K562 (cell line): ENCODE measurements around the gene IL24. TPM values are rescaled to one million over a fixed set of nuclear protein-coding genes. Genes with fewer than 3 reads are reported as not detected.

Experiments
- ATAC-seq: fragments of 200-7000 bp; cut with Tn5 transposase; 3 replicates; pipeline ENCODE4 v1.9.1; 2020; ENCODE audit warnings: moderate library complexity
- BruUV-seq: library from RNA; stranded (reverse); fragments of 400-500 nt; replicated peaks from 2 replicates; lab custom pipeline; 2021; lab: Mats Ljungman, UMichigan
- CTCF ChIA-PET: fragments of 300-600 bp; formaldehyde crosslinking; extraction: SDS; loops from one replicate; lab custom pipeline; 2021; ENCODE audit warnings: low intra/inter-chr PET ratio; lab: Yijun Ruan, JAX
- POLR2A ChIA-PET: fragments of 300-600, 350-650 bp; sonication (Branson Sonifier 250); formaldehyde crosslinking; extraction: SDS; loops from one replicate; lab custom pipeline; 2021; ENCODE audit warnings: antibody characterized with exemption, inconsistent platforms; lab: Yijun Ruan, JAX
- DNase-seq, 4 experiments: peaks; one replicate each; pipeline versions ENCODE4 v3.0.0 to v3.0.0-alpha.2; 2011 to 2018; ENCODE audit warnings: low spot score in 3 of 4, mixed read lengths in 3 of 4; ENCODE audit errors: extremely low read depth in 1 of 4
- FAIRE-seq: peaks from 2 replicates; lab custom pipeline; 2011; peaks lifted over from hg19 to GRCh38; lab: Jason Lieb, UNC
- H2AFZ ChIP-seq: 2 replicates; pipeline ENCODE4 v1.6.0; 2011; ENCODE audit warnings: low read depth, low read length, control low read depth, inconsistent platforms
- H3K27ac ChIP-seq: fragments of 200-600 bp; 3 replicates; pipeline ENCODE4 v1.8.0; 2011; ENCODE audit warnings: low read depth, mild to moderate bottlenecking, control low read depth, inconsistent platforms, low read length, moderate library complexity, mixed read lengths; ENCODE audit errors: extremely low read depth
- H3K27me3 ChIP-seq, 2 experiments: fragments of 300-600 bp in 1 of 2; 2 replicates in 1 of 2; 3 replicates in 1 of 2; pipeline versions ENCODE4 v1.6.0 to v1.8.0; 2011; ENCODE audit warnings: inconsistent platforms in 2 of 2, low read length in 2 of 2, mild to moderate bottlenecking in 1 of 2, mixed read lengths in 1 of 2, moderate library complexity in 1 of 2; ENCODE audit not compliant: control insufficient read depth in 2 of 2, insufficient read depth in 2 of 2
- H3K36me3 ChIP-seq: fragments of 300-600 bp; 3 replicates; pipeline ENCODE4 v1.8.0; 2011; ENCODE audit warnings: mild to moderate bottlenecking, low read length, inconsistent platforms; ENCODE audit not compliant: control insufficient read depth, insufficient read depth
- H3K4me1 ChIP-seq, 2 experiments: fragments of 200-600 bp in 1 of 2; replicated peaks in 1 of 2; 2 replicates in 1 of 2; 3 replicates in 1 of 2; pipeline versions ENCODE4 v1.5.1 to v1.8.0; 2011; ENCODE audit warnings: inconsistent platforms in 2 of 2, low read length in 2 of 2, mild to moderate bottlenecking in 1 of 2, mixed read lengths in 1 of 2, moderate library complexity in 1 of 2; ENCODE audit not compliant: control insufficient read depth in 2 of 2, insufficient read depth in 2 of 2
- H3K4me2 ChIP-seq: 2 replicates; pipeline ENCODE4 v1.6.1; 2011; ENCODE audit warnings: low read length, control low read depth, inconsistent platforms, mixed read lengths; ENCODE audit not compliant: insufficient read depth
- H3K4me3 ChIP-seq: fragments of 200-600 bp; sonication (generic), shearing (Covaris generic); 2 replicates; pipeline ENCODE4 v1.5.1; 2016; ENCODE audit warnings: control low read depth, inconsistent platforms
- H3K79me2 ChIP-seq: fragments of 200-600 bp; 3 replicates; pipeline ENCODE4 v1.8.0; 2011; ENCODE audit warnings: low read length, inconsistent platforms; ENCODE audit not compliant: control insufficient read depth, insufficient read depth
- H3K9ac ChIP-seq, 2 experiments: 2 replicates each; pipeline versions ENCODE4 v1.6.0 to v1.6.1; 2011; ENCODE audit warnings: low read depth in 2 of 2, low read length in 2 of 2, control low read depth in 1 of 2, inconsistent platforms in 1 of 2, mild to moderate bottlenecking in 1 of 2, mixed read lengths in 1 of 2; ENCODE audit not compliant: insufficient read depth in 1 of 2
- H3K9me1 ChIP-seq: one replicate; pipeline ENCODE4 v1.6.0; 2011; ENCODE audit warnings: inconsistent platforms, mild to moderate bottlenecking, low read length, moderate library complexity; ENCODE audit not compliant: control insufficient read depth, insufficient read depth
- H3K9me3 ChIP-seq: replicated peaks from 2 replicates; pipeline ENCODE4 v1.5.1; 2011; ENCODE audit warnings: low read depth, low read length, inconsistent platforms; ENCODE audit not compliant: control insufficient read depth, insufficient read depth
- H4K20me1 ChIP-seq: replicated peaks from 2 replicates; pipeline ENCODE4 v1.6.1; 2011; ENCODE audit warnings: low read length, inconsistent platforms, mixed read lengths; ENCODE audit not compliant: control insufficient read depth, insufficient read depth
- CLOCK ChIP-seq: fragments of 250-450 bp; sonication (Bioruptor Pico); IDR thresholded peaks from 2 replicates; pipeline ENCODE4 v1.4.0; 2020; ENCODE audit warnings: mild to moderate bottlenecking, moderate library complexity, borderline replicate concordance
- FUS ChIP-seq: fragments of 200-400 bp; formaldehyde crosslinking; optimal IDR thresholded peaks from 2 replicates; pipeline ENCODE3; 2017; ENCODE audit warnings: low read depth, low read length
- HNRNPL ChIP-seq: fragments of 200-400 bp; formaldehyde crosslinking; IDR thresholded peaks from 2 replicates; pipeline ENCODE4 v1.6.1; 2017; ENCODE audit warnings: low read depth, mild to moderate bottlenecking, low read length
- ILK ChIP-seq: fragments of 450-650 bp; IDR thresholded peaks from 2 replicates; pipeline ENCODE4 v1.6.1; 2016; ENCODE audit warnings: missing genetic modification characterization, low read depth, mild to moderate bottlenecking, missing compliant biosample characterization, moderate library complexity, borderline replicate concordance
- PKNOX1 ChIP-seq: fragments of 450-650 bp; IDR thresholded peaks from 2 replicates; pipeline ENCODE4 v1.6.1; 2016
- SP2 ChIP-seq: IDR thresholded peaks from 2 replicates; pipeline ENCODE4 v1.6.1; 2011; ENCODE audit warnings: mild to moderate bottlenecking, low read depth, low read length, moderate library complexity; ENCODE audit not compliant: poor library complexity, severe bottlenecking; ENCODE audit errors: extremely low read depth
- SRSF3 ChIP-seq: fragments of 200-400 bp; formaldehyde crosslinking; IDR thresholded peaks from 2 replicates; pipeline ENCODE4 v1.6.1; 2016; ENCODE audit warnings: mild to moderate bottlenecking, low read length, moderate library complexity; ENCODE audit not compliant: insufficient read depth
- ZBTB11 ChIP-seq, 3 experiments: fragments of 200-800 bp in 1 of 3; fragments of 250-450 bp in 1 of 3; fragments of 450-650 bp in 1 of 3; sonication (Bioruptor Pico) in 1 of 3; sonication (Bioruptor generic) in 1 of 3; formaldehyde crosslinking in 1 of 3; IDR thresholded peaks; 2 replicates each; pipeline versions ENCODE4 v1.6.1 to v1.8.0; 2016 to 2022; ENCODE audit warnings: mild to moderate bottlenecking in 2 of 3, missing genetic modification characterization in 2 of 3, missing compliant biosample characterization in 1 of 3, moderate library complexity in 1 of 3
- whole genome bisulfite sequencing: fragments of 100-300 bp; shearing (Covaris generic); methylation state at CpG from one replicate; pipeline ENCODE4 v1.1.6; 2016; ENCODE audit warnings: low coverage, mixed read lengths; ENCODE audit not compliant: insufficient coverage; ENCODE audit errors: missing lambda C conversion rate; 5-methylcytosine and 5-hydroxymethylcytosine counted together
- in situ Hi-C: fragments of 300-500 bp; cut with MboI; formaldehyde crosslinking; loops from 4 replicates; pipeline ENCODE4 v1.15.0; 2018; ENCODE audit warnings: inconsistent platforms, mixed read lengths
- intact Hi-C: fragments of 100-400 bp; cut with micrococcal nuclease; formaldehyde crosslinking; loops from 2 replicates; pipeline ENCODE4 v1.14.2; 2022
- polyA plus RNA-seq, 8 experiments: library from polyadenylated mRNA; depleted of rRNA in 4 of 8; stranded (reverse) in 5 of 8; unstranded in 3 of 8; fragments of >200 nt; fragmentation: Nextera tagmentation in 2 of 8; fragmentation: Illumina TruSeq in 1 of 8; extraction: Ambion mirVana in 2 of 8; extraction: Trizol in 1 of 8; gene quantifications; 2 replicates each; pipeline versions ENCODE4 v1.2.1 to v1.2.3, GENCODE V29; 2011 to 2014; ENCODE audit warnings: inconsistent platforms in 1 of 8, missing spikeins in 1 of 8
- total RNA-seq, 7 experiments: library from RNA; depleted of rRNA in 6 of 7; stranded (reverse); fragments of >200 nt in 6 of 7; fragmentation: Illumina TruSeq in 2 of 7; extraction: Trizol in 2 of 7; gene quantifications; 2 replicates each; pipeline versions ENCODE4 v1.2.1 to v1.2.3, GENCODE V29; 2011 to 2021; ENCODE audit warnings: low replicate concordance in 1 of 7

Gene IL24
- total and polyA plus RNA-seq, 9 of the 15 experiments (the other 6 are each of a cell fraction or from before 2014, with no cell fraction given), result 0.04 to 0.19 TPM; not detected in 7

GRCh38 chr1:206916000-206916709 lies 18.9 kb downstream of the IL24 start:
- Histone ChIP-seq H4K20me1 (0 out of 2 replicates have a peak, but pooled peaks cover 3% of the 10 kb centered on the region), H3K4me3 (no peak overlapping the region)
- WGBS, result 3% methylated on average over 8 of the region's 8 CpGs
- no peak for FAIRE-seq
- TF ChIP-seq ILK (tag) (no peak), SP2 (no peak), ZBTB11 (CRISPR knock-in tag; IDR thresholded peaks at IDR 0.05) (no peak), HNRNPL (no peak), CLOCK (CRISPR knock-in tag) (no peak), PKNOX1 (peak; percentile 34; the same call in 1 of the 2 replicates), SRSF3 (no peak), FUS (no peak)
- TF ChIP-seq, all 486 proteins: peak for 1
- Histone ChIP-seq H3K4me2 (no peak overlapping the region), H3K9me3 (no peaks in the 10 kb centered on the region), H3K9me1 (no peaks in the 10 kb centered on the region), H3K4me1 (no peaks in the 10 kb centered on the region), H3K27me3 (peaks cover 34 to 45% of the 10 kb centered on the region in 2 experiments), H2AFZ (no peak overlapping the region), H3K27ac (no peak overlapping the region), H3K9ac (no peak overlapping the region), H3K36me3 (no peaks in the 10 kb centered on the region), H3K79me2 (no peaks in the 10 kb centered on the region)
- ChIA-PET POLR2A (interaction anchor here (0.6 kb wide), 3 partner anchors 9 to 191 kb away, joined by 3 to 4 read pairs (median 4); no protein-coding TSS in a partner anchor), CTCF (interaction anchor here (0.5 to 0.6 kb wide), 3 partner anchors 169 to 881 kb away, joined by 3 to 5 read pairs (median 4); no protein-coding TSS in a partner anchor)
- no peak for ATAC-seq
- DNase-seq, result no peak
- no TSS peak for BruUV-seq
- intact Hi-C loops, result no loop called here
- in situ Hi-C loops, result loop anchor here (25.0 kb wide), 1 partner anchor 304 kb away; the partner anchor contains the start of gene EIF2D
